HEK293 (cell line): ENCODE data around the gene NDUFS7.

Experiments
- CTCF ChIA-PET: fragments of 350-600 bp; formaldehyde crosslinking; extraction: SDS; loops from one replicate; lab custom pipeline; 2021; ENCODE audit warnings: antibody characterized with exemption; lab: Yijun Ruan, JAX
- POLR2A ChIA-PET: fragments of 300-600 bp; formaldehyde crosslinking; extraction: SDS; loops from one replicate; lab custom pipeline; 2020; ENCODE audit warnings: antibody characterized with exemption, inconsistent platforms; lab: Yijun Ruan, JAX
- H3K27ac ChIP-seq: fragments of 200-500 bp; sonication (Bioruptor generic); 2 replicates; pipeline ENCODE4 v1.5.1; 2014; ENCODE audit warnings: low read depth, low read length, control low read depth, inconsistent platforms; ENCODE audit errors: extremely low read depth
- H3K36me3 ChIP-seq, 2 experiments: fragments of 200-500 bp in 1 of 2; sonication (Bioruptor generic) in 1 of 2; 1 replicate in 1 of 2; 2 replicates in 1 of 2; pipeline ENCODE4 v1.5.1; 2014 to 2017; ENCODE audit warnings: inconsistent platforms in 2 of 2, low read length in 2 of 2; ENCODE audit not compliant: control insufficient read depth in 2 of 2, insufficient read depth in 1 of 2
- H3K4me1 ChIP-seq: fragments of 200-500 bp; sonication (Bioruptor generic); 2 replicates; pipeline ENCODE4 v1.5.1; 2014; ENCODE audit warnings: mild to moderate bottlenecking, low read length, inconsistent platforms; ENCODE audit not compliant: control insufficient read depth, insufficient read depth
- H3K4me3 ChIP-seq: 2 replicates; pipeline ENCODE4 v1.5.1; 2011; ENCODE audit warnings: low read depth, mild to moderate bottlenecking, control low read depth, low read length, moderate library complexity
- H3K9me3 ChIP-seq: fragments of 200-500 bp; sonication (Bioruptor generic); 2 replicates; pipeline ENCODE4 v1.5.1; 2014; ENCODE audit warnings: low read depth, low read length, inconsistent platforms; ENCODE audit not compliant: control insufficient read depth, insufficient read depth
- GLIS2 ChIP-seq: fragments of 450-650 bp; formaldehyde crosslinking; IDR thresholded peaks from 2 replicates; pipeline ENCODE4 v1.5.1; 2016; ENCODE audit warnings: missing biosample characterization, missing genetic modification characterization
- KLF1 ChIP-seq: fragments of 450-650 bp; formaldehyde crosslinking; IDR thresholded peaks from 2 replicates; pipeline ENCODE4 v1.5.1; 2016; ENCODE audit warnings: missing biosample characterization, missing genetic modification characterization
- KLF16 ChIP-seq: fragments of 450-650 bp; formaldehyde crosslinking; IDR thresholded peaks from 2 replicates; pipeline ENCODE4 v1.5.1; 2017; ENCODE audit warnings: missing biosample characterization, missing genetic modification characterization
- KLF8 ChIP-seq: fragments of 450-650 bp; formaldehyde crosslinking; IDR thresholded peaks from 2 replicates; pipeline ENCODE4 v1.5.1; 2016; ENCODE audit warnings: missing biosample characterization, missing genetic modification characterization
- MEIS1 ChIP-seq: sonication (generic); formaldehyde crosslinking; IDR thresholded peaks from 2 replicates; pipeline ENCODE4 v1.8.1; 2022; ENCODE audit warnings: missing genetic modification reagents, mild to moderate bottlenecking, borderline replicate concordance
- MYNN ChIP-seq: fragments of 450-650 bp; formaldehyde crosslinking; IDR thresholded peaks from 2 replicates; pipeline ENCODE4 v1.5.1; 2016; ENCODE audit warnings: missing biosample characterization, missing genetic modification characterization, borderline replicate concordance
- PATZ1 ChIP-seq: fragments of 450-650 bp; formaldehyde crosslinking; IDR thresholded peaks from 2 replicates; pipeline ENCODE4 v1.5.1; 2016; ENCODE audit warnings: missing biosample characterization, missing genetic modification characterization
- SETDB1 ChIP-seq: IDR thresholded peaks from one replicate; pipeline ENCODE4 v1.6.1; 2017; ENCODE audit warnings: mild to moderate bottlenecking, low read length, moderate library complexity, mixed read lengths; ENCODE audit not compliant: insufficient read length
- WT1 ChIP-seq: fragments of 450-650 bp; formaldehyde crosslinking; IDR thresholded peaks from 2 replicates; pipeline ENCODE4 v1.5.1; 2016; ENCODE audit warnings: missing biosample characterization, missing genetic modification characterization
- ZBTB26 ChIP-seq: fragments of 450-650 bp; formaldehyde crosslinking; optimal IDR thresholded peaks from 2 replicates; pipeline ENCODE3; 2016; ENCODE audit warnings: missing biosample characterization, mild to moderate bottlenecking, missing genetic modification characterization
- ZFP37 ChIP-seq: fragments of 450-650 bp; formaldehyde crosslinking; IDR thresholded peaks from 2 replicates; pipeline ENCODE4 v1.5.1; 2016; ENCODE audit warnings: missing biosample characterization, missing genetic modification characterization
- ZNF132 ChIP-seq: fragments of 450-650 bp; formaldehyde crosslinking; IDR thresholded peaks from 2 replicates; pipeline ENCODE4 v1.5.1; 2017; ENCODE audit warnings: missing biosample characterization, missing genetic modification characterization, borderline replicate concordance
- ZNF18 ChIP-seq: fragments of 450-650 bp; formaldehyde crosslinking; IDR thresholded peaks from 2 replicates; pipeline ENCODE4 v1.5.1; 2016; ENCODE audit warnings: missing biosample characterization, missing genetic modification characterization
- ZNF248 ChIP-seq: fragments of 450-650 bp; formaldehyde crosslinking; IDR thresholded peaks from 2 replicates; pipeline ENCODE4 v1.5.1; 2017; ENCODE audit warnings: missing biosample characterization, missing genetic modification characterization
- ZNF280D ChIP-seq: fragments of 450-650 bp; formaldehyde crosslinking; IDR thresholded peaks from 2 replicates; pipeline ENCODE4 v1.5.1; 2016; ENCODE audit warnings: missing biosample characterization, missing genetic modification characterization
- ZNF433 ChIP-seq: fragments of 450-650 bp; formaldehyde crosslinking; IDR thresholded peaks from 2 replicates; pipeline ENCODE4 v1.5.1; 2016; ENCODE audit warnings: missing biosample characterization, missing genetic modification characterization, low read depth
- ZNF544 ChIP-seq: fragments of 450-650 bp; formaldehyde crosslinking; IDR thresholded peaks from 2 replicates; pipeline ENCODE4 v1.5.0; 2017; ENCODE audit warnings: missing biosample characterization, missing genetic modification characterization
- ZNF677 ChIP-seq: fragments of 450-650 bp; IDR thresholded peaks from 2 replicates; pipeline ENCODE4 v1.5.0; 2018; ENCODE audit warnings: missing biosample characterization, mild to moderate bottlenecking, missing genetic modification characterization, moderate library complexity
- ZNF704 ChIP-seq: fragments of 450-650 bp; formaldehyde crosslinking; IDR thresholded peaks from 2 replicates; pipeline ENCODE4 v1.5.1; 2016; ENCODE audit warnings: missing biosample characterization, missing genetic modification characterization
- ZNF792 ChIP-seq: fragments of 450-650 bp; formaldehyde crosslinking; IDR thresholded peaks from 2 replicates; pipeline ENCODE4 v1.5.1; 2016; ENCODE audit warnings: missing biosample characterization, missing genetic modification characterization
- ZNF837 ChIP-seq: fragments of 450-650 bp; formaldehyde crosslinking; IDR thresholded peaks from 2 replicates; pipeline ENCODE4 v1.5.1; 2016; ENCODE audit warnings: missing biosample characterization, missing genetic modification characterization
- ZXDB ChIP-seq: fragments of 450-650 bp; formaldehyde crosslinking; IDR thresholded peaks from 2 replicates; pipeline ENCODE4 v1.5.1; 2016; ENCODE audit warnings: missing biosample characterization, missing genetic modification characterization
- TF ChIP-seq, protein P1 (sequence below): fragments of 450-650 bp; formaldehyde crosslinking; IDR thresholded peaks from 2 replicates; pipeline ENCODE4 v1.5.1; 2016; ENCODE audit warnings: missing biosample characterization, missing genetic modification characterization

NDUFS7 gene

DNA sequence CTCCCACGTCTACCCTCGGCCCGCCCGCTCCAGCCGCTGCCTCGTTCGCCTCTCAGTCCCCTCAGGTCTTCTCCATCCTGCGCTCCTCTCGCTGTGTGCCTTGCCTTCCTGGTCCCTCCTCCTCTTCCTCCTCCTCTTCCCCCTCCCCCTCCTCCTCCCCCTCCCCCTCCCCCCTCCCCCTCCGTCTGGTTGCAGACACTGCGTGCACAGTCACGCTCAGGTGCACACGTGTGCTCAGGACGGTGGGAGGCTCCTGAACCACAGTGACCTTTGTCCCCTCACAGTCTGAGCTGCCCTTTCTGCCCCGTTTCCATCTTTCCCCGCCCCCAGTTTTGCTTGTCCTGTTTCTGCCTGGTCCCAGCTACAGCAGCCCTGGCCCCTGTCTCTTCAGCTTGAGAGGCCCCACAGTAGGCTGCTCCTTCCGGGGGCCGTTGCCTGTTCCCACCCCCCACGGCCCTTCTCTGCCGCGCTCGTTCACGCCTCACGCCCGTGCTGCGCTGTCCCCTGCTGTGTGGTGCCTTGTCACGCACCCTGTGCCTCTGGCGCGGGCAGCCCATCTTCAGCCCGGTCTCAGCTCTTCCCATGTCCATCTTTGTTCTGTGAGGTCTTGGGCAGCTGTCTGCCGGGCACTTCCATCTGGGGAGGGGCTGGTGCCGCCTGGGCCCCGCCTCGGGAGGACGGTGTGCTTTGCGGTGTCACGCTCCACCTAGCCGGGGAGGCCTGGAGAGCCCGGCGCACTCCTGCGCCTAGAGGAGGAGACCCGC is 40.7 kb downstream of the NDUFS7 start:
- Histone ChIP-seq H3K4me1 (no peaks in the 10 kb centered on the region), H3K27ac (no peak overlapping the region), H3K4me3 (no peak overlapping the region), H3K9me3 (no peaks in the 10 kb centered on the region), H3K36me3 (peaks cover 7 to 99% of the 10 kb centered on the region in 2 experiments)
- ChIA-PET POLR2A (interaction anchor here (0.7 to 1.1 kb wide), 2 partner anchors 9 to 27 kb away, joined by 3 to 4 read pairs; no protein-coding TSS in a partner anchor), CTCF (interaction anchor here (0.8 kb wide), 1 partner anchor 145 kb away, joined by 4 read pairs; no protein-coding TSS in a partner anchor)
- TF ChIP-seq ZNF280D (tag by site-specific recombination) (no peak), GLIS2 (tag by site-specific recombination) (no peak), KLF16 (tag by site-specific recombination) (no peak), ZNF248 (tag by site-specific recombination) (no peak), KLF8 (peak; percentile 50; the same call in 1 of the 2 replicates), ZFP37 (tag by site-specific recombination) (no peak), SETDB1 (no peak), WT1 (tag by site-specific recombination) (no peak), ZNF704 (tag by site-specific recombination) (no peak), ZNF792 (tag by site-specific recombination) (no peak), ZNF677 (tag by site-specific recombination) (no peak), ZNF837 (tag by site-specific recombination) (no peak), KLF1 (tag by site-specific recombination) (peak; percentile 43; the same call in 1 of the 2 replicates), ZBTB26 (tag by site-specific recombination) (no peak), ZXDB (tag by site-specific recombination) (no peak), ZNF544 (no peak), ZNF433 (tag by site-specific recombination) (no peak), ZNF132 (tag by site-specific recombination) (no peak), MEIS1 (CRISPR knock-in tag) (no peak), MYNN (tag by site-specific recombination) (no peak), ZNF18 (tag by site-specific recombination) (no peak), PATZ1 (tag by site-specific recombination) (0 out of 2 replicates have a peak, but pooled peaks have one; percentile 25)
- TF ChIP-seq, protein P1, sequence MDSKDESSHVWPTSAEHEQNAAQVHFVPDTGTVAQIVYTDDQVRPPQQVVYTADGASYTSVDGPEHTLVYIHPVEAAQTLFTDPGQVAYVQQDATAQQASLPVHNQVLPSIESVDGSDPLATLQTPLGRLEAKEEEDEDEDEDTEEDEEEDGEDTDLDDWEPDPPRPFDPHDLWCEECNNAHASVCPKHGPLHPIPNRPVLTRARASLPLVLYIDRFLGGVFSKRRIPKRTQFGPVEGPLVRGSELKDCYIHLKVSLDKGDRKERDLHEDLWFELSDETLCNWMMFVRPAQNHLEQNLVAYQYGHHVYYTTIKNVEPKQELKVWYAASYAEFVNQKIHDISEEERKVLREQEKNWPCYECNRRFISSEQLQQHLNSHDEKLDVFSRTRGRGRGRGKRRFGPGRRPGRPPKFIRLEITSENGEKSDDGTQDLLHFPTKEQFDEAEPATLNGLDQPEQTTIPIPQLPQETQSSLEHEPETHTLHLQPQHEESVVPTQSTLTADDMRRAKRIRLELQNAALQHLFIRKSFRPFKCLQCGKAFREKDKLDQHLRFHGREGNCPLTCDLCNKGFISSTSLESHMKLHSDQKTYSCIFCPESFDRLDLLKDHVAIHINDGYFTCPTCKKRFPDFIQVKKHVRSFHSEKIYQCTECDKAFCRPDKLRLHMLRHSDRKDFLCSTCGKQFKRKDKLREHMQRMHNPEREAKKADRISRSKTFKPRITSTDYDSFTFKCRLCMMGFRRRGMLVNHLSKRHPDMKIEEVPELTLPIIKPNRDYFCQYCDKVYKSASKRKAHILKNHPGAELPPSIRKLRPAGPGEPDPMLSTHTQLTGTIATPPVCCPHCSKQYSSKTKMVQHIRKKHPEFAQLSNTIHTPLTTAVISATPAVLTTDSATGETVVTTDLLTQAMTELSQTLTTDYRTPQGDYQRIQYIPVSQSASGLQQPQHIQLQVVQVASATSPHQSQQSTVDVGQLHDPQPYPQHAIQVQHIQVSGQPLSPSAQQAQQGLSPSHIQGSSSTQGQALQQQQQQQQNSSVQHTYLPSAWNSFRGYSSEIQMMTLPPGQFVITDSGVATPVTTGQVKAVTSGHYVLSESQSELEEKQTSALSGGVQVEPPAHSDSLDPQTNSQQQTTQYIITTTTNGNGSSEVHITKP (tag by site-specific recombination) = no peak
